HG02588 (cell line): ENCODE data around the gene MYZAP.

Experiments
- ATAC-seq: cut with Tn5 transposase; IDR thresholded peaks from one replicate; pipeline ENCODE4 v1.9.1; 2021; ENCODE audit warnings: mild to moderate bottlenecking, moderate library complexity; ENCODE audit not compliant: unreplicated experiment

The MYZAP gene

GRCh38 chr15:57591822-57592367, at the start of gene MYZAP:
MYZAP (plus strand) TSS chr15:57591904; CDS start chr15:57592035, 131 bp downstream.
- no peak for ATAC-seq

- no peak for ATAC-seq
These were observed 49.2 kb upstream of the MYZAP start for GRCh38 chr15:57542505-57542817.

GRCh38 chr15:57544848-57545480, 46.7 kb upstream of the MYZAP start:
- ATAC-seq = no peak

GRCh38 chr15:57545995-57546394, 45.7 kb upstream of the MYZAP start:
- ATAC-seq = no peak

- ATAC-seq = no peak
These were observed 44.4 kb upstream of the MYZAP start for GRCh38 chr15:57547243-57547755.

- no peak for ATAC-seq
These were observed 43.4 kb upstream of the MYZAP start for GRCh38 chr15:57548351-57548750.

GRCh38 chr15:57548835-57549234, 42.9 kb upstream of the MYZAP start:
- ATAC-seq = no peak

GRCh38 chr15:57549935-57550334, 41.8 kb upstream of the MYZAP start:
- no peak for ATAC-seq

- ATAC-seq = no peak
These were observed 41.1 kb upstream of the MYZAP start for GRCh38 chr15:57550640-57551039.

GRCh38 chr15:57551715-57552677, 39.7 kb upstream of the MYZAP start:
- no peak for ATAC-seq

GRCh38 chr15:57552678-57553334, 38.9 kb upstream of the MYZAP start:
- ATAC-seq = no peak

GRCh38 chr15:57553526-57553925, 38.2 kb upstream of the MYZAP start:
- no peak for ATAC-seq

- ATAC-seq = no peak
These were observed 37.5 kb upstream of the MYZAP start for GRCh38 chr15:57554063-57554811.

- ATAC-seq = no peak
These were observed 36.9 kb upstream of the MYZAP start for GRCh38 chr15:57554812-57555179.

- no peak for ATAC-seq
These were observed 36.4 kb upstream of the MYZAP start for GRCh38 chr15:57555270-57555669.

GRCh38 chr15:57556040-57556439, 35.7 kb upstream of the MYZAP start:
- no peak for ATAC-seq

GRCh38 chr15:57557267-57557666, 34.4 kb upstream of the MYZAP start:
- no peak for ATAC-seq

- no peak for ATAC-seq
These were observed 33.9 kb upstream of the MYZAP start for GRCh38 chr15:57557810-57558209.

- no peak for ATAC-seq
These were observed 31.8 kb upstream of the MYZAP start for GRCh38 chr15:57559875-57560274.

GRCh38 chr15:57561041-57561711, 30.5 kb upstream of the MYZAP start:
- peak; percentile 73 for ATAC-seq
